HT-29 (cell line): ENCODE results near the gene SYNGR4. TPM values are rescaled to one million over a fixed set of nuclear protein-coding genes. Genes with fewer than 3 reads are reported as not detected.

Experiments used
- DNase-seq: peaks from one replicate; pipeline ENCODE4 v3.0.0-alpha.2; 2015; ENCODE audit warnings: low spot score
- total RNA-seq: library from RNA; depleted of rRNA; stranded (reverse); fragments of >200 nt; shearing (Covaris generic); gene quantifications from 2 replicates; pipeline ENCODE4 v1.2.3, GENCODE V29; 2014

SYNGR4 gene
- total RNA-seq, 1 experiment from 2014 or later: 1.2 TPM

DNA sequence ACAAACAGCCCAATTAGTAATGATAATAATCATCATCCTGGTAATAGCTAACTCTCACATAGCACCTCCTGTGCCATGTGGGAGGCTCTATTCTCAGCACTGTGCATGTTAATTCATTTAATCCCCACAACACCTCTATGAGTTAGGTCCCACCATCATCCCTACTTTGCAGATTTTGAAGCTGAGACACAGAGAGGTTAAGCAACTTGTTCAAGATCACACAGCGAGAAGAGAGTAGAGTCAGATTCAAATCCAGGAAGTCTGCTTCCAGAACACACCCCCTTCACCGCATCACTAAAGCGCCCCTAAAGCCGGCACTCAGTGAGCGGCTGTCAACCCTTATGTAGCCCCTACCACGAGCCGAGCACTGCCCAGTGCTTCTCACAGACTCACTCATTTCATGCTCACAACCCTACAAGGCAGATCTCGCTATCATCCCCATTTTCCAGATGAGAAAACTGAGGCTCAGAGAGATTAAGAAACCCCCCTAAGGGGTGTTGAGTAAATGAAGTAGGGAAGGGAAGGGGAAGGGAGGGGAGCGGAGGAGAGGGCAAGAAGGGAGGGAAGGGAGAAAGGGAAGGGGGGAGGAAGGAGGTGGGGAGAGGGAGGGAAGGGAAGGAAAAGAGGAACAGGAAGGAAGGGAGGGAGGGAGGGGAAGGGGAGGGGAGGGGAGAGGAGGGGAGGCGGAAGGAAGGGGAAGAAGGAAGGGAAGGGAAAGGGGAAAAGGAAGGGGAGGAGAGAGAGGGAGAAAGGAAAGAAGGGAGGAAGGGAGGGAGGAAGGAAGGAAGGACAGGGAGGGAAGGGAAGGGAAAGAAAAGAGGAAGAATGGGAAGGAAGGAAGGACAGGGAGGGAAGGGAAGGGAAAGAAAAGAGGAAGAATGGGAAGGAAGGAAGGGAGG lies 22.4 kb upstream of the SYNGR4 start:
- no peak for DNase-seq

DNA sequence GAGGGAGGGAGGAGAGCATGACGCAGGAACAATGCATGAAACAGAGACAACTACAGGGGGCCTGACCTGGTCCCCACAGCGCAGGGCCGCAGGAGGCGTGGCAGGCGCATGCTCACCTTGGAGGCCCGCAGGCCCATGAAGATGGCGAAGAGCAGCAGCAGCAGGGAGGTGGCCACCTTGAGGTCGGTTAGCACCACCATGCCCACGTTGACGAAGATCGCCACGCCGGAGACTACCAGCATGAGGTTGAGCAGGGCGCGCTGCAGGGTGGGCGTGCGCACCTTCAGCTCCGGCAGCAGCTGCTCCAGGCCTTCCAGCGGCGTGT lies 21.8 kb upstream of the SYNGR4 start:
- no peak for DNase-seq

DNA sequence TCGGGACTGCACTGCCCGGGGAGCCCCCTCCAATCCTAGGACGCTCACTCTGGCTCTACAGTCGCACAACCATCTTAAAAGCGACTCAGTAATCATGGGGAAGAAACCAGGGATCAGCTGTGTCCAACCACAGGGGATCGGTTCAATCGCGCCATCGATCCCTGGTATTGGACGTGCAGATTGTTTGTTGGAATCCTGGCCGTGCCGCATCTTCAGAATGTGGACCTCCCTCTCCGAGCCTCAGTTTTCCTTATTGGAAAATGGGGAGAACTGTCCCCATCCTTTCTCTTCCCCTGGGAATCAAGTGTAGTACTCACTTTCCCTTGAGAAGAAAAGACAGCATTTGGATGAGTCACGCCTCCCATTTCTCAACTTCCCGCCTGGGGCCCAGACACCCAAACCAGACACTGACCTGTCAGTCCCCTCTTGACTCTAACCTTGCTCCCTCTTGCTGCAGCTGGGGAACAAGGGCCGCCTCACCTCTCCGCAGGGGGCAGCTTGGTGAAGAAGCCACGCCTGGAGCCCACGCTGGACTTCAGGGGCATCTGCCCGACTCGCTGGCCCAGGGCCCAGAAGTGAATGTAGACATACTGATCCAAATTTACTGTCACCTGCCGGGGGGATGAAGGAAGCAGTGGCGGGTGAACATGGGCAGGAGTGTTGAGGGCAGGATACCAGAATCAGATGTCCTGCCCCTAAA lies 21.2 kb upstream of the SYNGR4 start:
- no peak for DNase-seq

DNA sequence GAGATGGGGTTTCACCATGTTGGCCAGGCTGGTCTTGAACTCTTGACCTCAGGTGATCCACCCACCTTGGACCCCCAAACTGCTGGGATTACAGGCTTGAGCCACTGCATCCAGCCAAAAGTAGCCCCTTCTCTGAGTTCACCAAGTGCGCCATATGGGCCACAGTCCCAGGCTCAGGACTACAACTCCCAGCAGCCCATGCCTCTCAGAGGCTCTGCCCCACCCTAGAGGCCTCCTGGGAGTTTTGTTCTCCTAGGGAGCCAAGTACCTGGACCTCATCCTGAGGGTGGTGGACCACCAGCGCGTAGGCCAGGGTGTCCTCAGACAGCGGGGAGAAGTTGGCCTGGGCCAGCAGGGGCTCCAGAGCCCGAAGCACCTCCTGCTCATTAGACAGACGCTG lies 19.3 kb upstream of the SYNGR4 start:
- DNase-seq: peak; percentile 41

DNA sequence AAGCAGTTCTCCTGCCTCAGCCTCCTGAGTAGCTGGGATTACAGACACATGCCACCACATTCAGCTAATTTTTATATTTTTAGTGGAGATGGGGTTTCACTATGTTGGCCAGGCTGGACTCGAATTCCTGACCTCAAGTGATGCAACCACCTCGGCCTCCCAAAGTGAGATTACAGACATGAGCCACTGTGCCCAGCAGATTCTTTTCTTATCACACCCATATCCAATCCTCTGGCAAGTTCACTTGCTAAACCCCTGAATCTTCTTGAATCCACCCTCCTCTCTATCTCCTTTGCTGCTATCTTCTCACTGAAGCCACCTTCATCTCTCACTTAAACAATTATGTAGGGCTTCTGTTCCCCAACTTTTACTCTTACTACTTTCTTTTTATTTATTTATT lies 18.0 kb upstream of the SYNGR4 start:
- DNase-seq: no peak

DNA sequence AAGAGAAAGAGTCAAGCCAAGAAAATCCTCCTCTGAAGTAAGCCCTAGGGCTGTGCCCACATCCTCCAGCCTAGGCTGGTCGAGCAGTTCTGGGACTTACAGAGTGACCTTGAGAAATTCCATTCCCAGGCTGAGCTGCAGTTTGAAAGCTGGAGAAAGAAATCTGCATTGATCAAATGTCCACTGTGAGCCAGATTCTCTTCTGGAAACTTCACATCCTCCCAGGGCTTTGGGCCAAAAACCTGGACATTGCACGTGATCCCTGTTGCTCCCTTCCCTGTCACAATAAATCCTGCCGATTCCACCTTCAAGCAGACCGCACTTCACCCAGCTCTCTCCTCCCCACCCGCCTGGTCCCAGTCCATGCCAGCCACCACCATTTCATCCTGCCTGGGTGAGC lies 16.1 kb upstream of the SYNGR4 start:
- peak; percentile 75 for DNase-seq

DNA sequence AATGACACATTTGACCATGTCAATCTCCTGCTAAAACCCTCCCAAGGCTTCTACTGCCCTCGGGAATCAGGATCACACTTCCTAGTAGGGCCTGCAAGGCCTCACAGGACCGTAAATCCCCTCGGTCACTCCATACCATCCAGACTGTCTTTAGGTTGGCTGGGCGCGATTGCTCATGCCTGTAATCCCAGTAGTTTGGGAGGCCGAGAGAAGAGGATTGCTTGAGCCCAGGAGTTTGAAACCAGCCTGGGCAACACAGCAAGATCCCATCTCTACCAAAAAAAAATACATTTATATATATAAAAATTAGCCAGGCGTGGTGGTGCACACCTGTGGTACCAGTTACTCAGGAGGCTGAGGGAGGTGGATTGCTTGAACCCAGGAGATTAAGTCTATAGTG lies 15.4 kb upstream of the SYNGR4 start:
- no peak for DNase-seq

DNA sequence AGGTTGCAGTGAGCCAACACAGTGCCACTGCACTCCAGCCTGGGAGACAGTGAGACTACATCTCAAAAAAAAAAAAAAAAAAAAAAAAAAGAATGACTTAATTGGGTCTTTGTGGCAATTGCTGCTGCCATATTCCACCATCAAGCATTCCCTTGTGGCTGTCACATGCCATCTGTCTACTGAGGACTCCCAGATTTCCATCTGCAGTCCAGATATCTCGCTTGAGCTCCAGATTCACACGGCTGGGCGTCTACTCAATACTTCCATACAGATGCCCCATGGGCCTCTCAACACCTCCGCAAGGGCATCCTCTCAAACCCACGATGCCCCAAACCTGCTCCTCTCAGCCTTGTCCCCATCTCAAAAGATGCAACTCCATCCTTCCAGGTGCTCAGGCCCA lies 13.3 kb upstream of the SYNGR4 start:
- DNase-seq: no peak

DNA sequence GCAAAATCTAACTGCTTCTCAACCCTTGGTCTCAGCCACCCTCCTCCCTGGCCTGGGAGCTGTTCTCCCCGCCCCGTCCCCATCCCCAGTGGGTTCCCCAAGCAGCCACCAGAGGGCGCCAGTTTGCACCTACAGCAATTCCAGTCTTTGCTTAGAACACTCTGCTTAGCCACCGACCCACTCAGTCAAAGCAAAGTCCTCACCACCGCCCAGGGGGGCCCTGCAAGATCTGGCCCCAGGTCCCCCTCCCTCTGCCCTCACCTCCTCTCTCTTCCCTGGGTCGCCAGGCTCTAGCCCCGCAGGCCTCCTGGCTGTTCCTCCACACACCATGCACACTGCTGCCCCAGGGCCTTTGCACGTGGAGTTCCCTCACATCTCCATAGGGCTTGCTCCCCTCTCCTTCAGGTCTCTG lies 12.8 kb upstream of the SYNGR4 start:
- DNase-seq: peak; percentile 89

DNA sequence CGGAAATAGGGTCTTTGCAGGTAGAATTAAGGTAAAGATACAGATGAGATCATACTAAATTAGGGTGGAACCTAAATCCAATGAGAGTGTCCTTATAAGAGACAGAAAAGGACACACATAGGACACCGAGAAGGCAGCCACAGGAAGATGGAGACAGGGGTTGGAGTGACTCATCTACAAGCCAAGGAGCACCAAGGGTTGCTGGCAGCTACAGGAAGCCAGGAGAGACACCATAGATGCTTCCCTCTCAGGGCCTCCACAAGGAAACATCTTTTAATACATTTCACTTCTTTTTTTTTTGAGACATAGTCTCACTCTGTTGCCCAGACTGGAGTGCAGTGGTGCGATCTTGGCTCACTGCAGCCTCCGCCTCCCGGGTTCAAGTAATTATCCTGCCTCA lies 10.5 kb upstream of the SYNGR4 start:
- no peak for DNase-seq

DNA sequence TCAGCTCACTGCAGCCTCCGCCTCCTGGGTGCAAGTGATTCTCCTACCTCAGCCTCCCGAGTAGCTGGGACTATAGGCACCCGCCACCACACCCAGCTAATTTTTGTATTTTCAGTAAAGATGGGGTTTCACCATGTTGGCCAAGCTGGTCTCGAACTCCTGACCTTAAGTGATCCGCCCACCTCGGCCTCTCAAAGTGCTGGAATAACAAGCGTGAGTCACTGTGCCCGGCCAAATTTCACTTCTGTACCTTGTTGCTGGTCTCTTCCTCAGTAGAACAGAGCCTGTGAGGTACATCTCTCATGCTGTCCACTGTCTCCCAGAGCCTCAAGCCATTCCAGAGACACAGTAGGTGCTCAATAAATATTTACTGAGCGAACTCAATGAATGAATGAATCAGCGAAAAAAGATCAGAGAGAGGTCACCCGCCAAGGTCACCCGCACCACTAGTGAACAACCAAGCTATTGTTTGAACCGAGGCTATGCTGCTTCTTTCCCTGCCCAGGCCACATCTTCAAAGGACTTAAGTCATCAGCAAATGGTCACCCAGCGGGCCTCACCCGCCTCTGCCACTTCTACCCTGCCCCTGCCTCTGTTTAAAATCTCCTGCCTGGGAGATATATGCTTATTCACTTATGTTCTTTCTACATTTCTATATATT lies 9.7 kb upstream of the SYNGR4 start:
- DNase-seq: peak; percentile 86

DNA sequence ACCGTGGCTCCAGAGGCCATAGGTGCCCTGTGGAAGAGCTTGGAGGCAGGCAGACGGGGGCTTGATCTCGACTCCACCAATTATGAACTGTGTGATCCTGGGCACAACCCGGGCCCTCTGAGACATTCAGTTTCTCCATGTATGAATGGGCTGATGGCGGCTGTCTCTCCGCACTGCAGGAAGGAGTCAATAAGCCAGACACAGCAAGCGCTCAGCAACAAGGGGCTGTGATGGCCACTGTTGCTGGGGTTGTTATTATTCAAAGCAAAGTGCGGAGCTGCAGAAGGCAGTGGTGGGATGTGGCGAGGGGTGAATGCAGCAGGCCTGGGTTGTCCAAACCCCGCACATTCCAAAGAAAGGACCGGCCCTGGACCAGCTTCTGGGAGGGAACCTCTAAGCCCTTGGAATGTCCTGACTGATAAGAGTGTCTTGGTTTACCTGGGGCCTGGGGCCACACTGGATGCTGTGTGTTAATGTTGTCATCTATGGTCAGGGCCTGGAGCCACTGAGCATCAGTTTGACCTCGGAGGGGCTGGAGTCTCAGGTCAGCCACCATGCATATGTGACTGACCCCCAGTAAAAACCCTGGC lies 8.7 kb upstream of the SYNGR4 start:
- no peak for DNase-seq

DNA sequence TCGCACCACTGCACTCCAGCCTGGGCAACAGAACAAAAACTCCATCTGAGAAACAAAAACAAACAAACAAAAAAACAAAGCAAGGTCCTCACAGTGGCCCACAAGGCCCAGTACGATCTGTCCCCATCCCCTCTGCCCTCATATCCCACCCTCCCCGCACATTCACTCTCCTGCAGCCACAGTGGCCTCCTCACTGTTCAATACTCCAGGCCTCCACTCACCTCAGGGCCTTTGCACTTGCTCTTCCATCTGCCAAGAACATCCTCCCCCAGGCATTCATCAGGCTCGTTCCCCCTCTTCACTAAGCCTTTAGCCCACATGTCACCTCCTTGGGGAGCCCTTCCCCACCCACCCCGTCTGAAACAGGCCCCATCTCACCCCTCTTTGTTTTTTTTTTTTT lies 5.0 kb upstream of the SYNGR4 start:
- DNase-seq: no peak

DNA sequence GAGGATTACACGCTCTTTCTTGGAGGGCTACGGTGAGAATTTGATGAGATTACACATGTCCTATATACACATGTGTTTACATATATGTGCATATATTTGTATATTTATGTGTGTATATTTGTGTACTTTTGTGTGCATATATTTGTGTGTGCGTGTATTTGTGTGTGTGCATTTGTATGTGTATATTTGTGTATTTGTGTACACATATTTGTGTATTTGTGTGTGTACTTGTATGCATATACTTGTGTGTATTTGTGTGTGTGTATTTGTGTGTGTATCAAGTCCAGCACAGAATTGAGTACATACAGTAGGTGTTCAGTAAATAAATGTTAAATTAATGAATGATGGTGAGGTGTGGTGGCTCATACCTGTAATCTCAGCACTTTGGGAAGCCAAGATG lies 2.3 kb upstream of the SYNGR4 start:
- no peak for DNase-seq

DNA sequence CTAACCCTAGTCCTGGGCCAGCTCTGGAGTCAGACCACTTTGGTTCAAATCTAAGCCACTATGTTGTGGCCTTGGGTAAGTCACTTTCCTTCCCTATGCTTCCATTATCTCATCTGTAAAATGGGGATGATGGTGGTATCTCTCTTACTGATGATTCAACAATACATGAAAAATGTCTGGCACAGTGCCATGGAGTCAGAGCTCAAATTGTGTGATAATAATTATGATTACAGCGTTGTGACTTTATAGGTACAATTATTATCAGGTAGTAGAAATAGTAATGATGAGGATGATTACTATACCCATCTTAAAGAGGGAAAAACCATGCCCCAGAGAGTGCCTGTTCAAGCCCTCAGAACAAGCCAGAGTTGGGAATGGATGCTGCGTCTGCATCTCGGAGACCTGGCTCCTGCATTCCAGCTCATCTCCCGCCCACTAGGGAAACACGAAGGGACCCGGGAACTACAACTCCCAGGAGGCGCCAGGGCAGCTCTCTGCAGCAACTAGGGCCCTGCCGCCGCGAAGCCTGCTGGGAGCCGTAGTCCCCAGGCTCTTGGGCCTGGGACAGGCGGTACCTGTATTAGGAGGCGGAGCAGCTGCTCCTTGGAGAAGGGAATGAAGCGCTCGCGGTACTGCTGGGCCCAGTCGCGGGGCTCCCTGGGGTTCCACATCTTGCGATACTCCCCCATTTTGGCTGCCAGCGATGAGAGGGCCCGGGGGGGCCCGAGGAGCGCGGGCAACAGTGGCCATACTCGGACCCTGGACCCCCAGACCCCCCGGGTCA lies 1.3 kb upstream of the SYNGR4 start:
- peak; percentile 100 for DNase-seq

DNA sequence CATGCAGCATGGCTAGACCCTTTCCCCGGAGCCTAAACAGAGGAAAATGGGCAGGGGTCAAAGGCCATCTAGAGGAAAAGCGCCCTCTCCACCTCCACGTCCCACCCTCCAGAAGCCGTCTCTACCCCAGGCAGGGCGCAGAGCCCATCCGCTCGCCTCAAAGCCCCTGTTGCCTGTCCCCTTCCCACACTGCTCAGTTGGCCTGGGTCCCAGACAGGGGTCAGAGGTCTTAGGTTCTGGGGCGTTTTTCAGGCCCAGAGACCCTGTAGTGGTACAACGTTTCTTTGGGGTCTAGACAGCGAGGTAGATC lies 712 bp upstream of the SYNGR4 start:
- DNase-seq: no peak

DNA sequence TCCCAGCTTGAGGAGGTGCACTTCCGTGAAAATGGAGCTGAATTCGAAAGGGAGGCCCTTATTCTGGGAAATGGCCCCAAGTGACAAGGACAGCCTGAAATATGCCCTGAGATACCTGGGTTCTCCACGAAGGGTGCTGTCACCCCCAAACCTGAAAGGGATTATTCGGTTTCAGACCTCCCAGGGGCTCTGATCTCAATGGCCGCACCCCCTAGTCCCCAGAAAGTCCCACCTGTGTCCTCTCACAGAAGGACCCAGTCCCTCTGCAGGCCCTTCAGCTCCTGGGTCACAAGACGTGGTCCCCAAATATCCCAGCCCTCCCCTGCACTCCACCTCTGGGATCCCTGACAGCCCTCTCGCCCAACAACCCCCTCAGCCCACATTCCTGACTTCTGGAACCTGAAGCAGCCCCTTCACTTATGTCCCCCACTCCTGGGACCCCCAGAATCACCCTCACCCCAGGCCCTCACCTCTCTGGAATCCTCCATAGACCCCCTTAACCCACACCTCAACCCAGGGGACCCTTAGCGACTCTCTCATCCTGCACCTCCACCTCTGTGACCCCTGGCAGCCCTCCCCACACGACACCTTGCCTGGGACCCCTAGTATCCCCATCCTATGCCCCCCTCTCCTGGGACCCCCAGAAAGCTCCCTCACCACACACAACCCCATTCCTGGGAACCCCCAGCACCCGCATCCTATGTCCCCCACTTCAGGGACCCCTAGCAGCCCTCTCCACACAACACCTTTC lies 606 bp downstream of the SYNGR4 start:
- no peak for DNase-seq

DNA sequence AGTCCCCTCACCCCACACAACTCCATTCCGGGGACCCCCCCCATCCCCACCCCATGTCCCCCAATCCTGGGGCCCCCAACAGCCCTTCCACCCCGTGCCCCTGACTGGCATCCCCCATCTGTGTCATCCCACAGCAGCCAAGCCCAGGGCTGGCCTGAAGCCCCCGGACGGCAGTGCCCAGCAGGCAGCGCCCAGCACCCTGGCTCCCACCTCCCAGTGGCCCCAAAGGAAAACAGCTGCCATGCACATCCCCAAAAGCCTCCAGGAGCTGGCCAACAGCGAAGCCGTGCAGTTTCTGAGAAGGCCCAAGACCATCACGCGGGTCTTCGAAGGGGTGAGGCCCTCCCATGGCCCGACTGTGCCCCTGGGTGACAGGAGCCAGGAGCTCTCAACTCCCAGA lies 1.4 kb downstream of the SYNGR4 start:
- no peak for DNase-seq

DNA sequence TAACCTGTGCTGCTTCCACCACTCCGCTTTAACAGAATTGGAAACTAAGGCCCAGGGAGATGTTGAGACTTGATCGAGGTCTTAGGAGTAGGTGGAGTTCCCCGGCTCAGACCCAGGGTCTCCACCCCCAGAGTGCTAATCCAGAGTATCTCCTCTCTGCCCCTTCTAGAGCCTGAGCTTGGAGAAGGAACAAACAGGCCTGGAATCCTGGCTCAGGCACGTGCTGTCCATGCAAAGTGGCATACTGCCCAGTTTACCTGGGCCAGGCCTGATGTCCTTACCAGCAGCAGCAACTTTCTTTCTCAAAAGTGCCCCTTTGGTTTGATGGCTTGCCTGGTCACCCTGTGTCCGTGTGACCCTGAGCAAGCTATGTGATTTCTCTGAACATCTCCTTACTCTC lies 3.7 kb downstream of the SYNGR4 start:
- DNase-seq: no peak

DNA sequence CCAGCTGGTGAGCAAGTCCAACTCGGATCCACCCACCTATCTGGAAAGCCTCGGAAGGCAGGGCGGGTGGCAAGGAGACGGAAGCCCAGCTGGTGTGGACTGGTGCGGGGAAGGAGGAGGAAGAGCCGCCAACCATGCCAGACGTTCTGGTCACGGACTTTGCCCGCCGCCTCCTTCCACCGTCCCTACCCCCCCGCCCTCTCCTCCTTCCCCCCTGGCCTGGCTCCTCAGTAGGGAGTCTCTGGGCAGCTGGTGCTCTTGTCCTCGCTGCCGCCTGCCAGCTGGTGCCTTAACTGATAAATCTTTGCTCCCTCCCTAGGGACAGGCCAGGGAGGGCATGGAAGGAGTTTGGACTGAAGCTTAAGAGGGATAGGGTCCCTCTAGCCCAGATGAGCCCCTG lies 4.8 kb downstream of the SYNGR4 start:
- peak; percentile 83 for DNase-seq

DNA sequence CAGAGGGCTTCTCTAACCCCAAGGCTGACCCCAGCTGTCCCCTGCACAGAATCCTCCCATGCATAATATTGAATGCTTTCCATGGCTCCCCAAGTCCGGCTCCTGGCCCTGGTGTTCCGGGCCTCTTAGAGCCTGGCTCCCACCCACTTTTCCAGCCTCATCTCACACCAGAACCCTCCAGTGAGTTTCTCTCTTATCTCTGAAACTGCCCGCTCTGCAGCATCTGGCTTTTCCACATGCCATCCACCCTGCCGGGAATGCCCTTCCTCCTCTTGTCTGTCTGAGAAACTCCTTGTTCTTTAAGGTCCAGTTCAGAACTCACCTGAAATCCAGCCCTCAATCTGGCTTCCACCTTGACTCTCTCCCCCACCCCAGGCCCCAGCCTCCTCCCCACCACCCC lies 6.8 kb downstream of the SYNGR4 start:
- no peak for DNase-seq
